Neural cell (in vitro differentiated cells): Measurements from ENCODE around the gene MPP1. TPM values are rescaled to one million over a fixed set of nuclear protein-coding genes. Genes with fewer than 3 reads are reported as not detected.

ENCODE experiments used
- H2AFZ ChIP-seq: fragments of 200-600, 300-800 bp; sonication (generic), shearing (Covaris generic); 2 replicates; pipeline ENCODE4 v1.6.0; 2014; ENCODE audit warnings: low read depth, mild to moderate bottlenecking, antibody characterized with exemption, low read length, moderate library complexity
- H3F3A ChIP-seq: fragments of 200-600 bp; shearing (Covaris generic); 2 replicates; pipeline ENCODE4 v1.6.1; 2016; ENCODE audit warnings: mild to moderate bottlenecking, moderate library complexity, mixed read lengths, antibody characterized with exemption, low read length; ENCODE audit not compliant: insufficient read depth, poor library complexity, severe bottlenecking
- H3K27ac ChIP-seq: fragments of 200-600, 300-800 bp; sonication (generic), shearing (Covaris generic); 2 replicates; pipeline ENCODE4 v1.5.1; 2014; ENCODE audit warnings: mild to moderate bottlenecking, low read length, moderate library complexity
- H3K27me3 ChIP-seq: fragments of 300-800, 200-600 bp; sonication (generic), shearing (Covaris generic); 2 replicates; pipeline ENCODE4 v1.6.0; 2014; ENCODE audit warnings: mild to moderate bottlenecking, low read depth, low read length, moderate library complexity; ENCODE audit not compliant: insufficient read depth
- H3K36me3 ChIP-seq: fragments of 300-800, 200-600 bp; sonication (generic), shearing (Covaris generic); 2 replicates; pipeline ENCODE4 v1.5.1; 2014; ENCODE audit warnings: mild to moderate bottlenecking, antibody characterized with exemption, low read length, moderate library complexity; ENCODE audit not compliant: insufficient read depth
- H3K4me2 ChIP-seq: fragments of 300-800, 200-600 bp; sonication (generic), shearing (Covaris generic); 2 replicates; pipeline ENCODE4 v1.6.0; 2014; ENCODE audit warnings: mild to moderate bottlenecking, low read length
- H3K4me3 ChIP-seq: fragments of 300-800, 200-600 bp; sonication (generic), shearing (Covaris generic); 2 replicates; pipeline ENCODE4 v1.5.1; 2014; ENCODE audit warnings: mild to moderate bottlenecking, low read length, moderate library complexity
- H3K79me2 ChIP-seq: fragments of 200-600 bp; shearing (Covaris generic); replicated peaks from 2 replicates; pipeline ENCODE4 v1.6.0; 2014; ENCODE audit warnings: mild to moderate bottlenecking, low read length, moderate library complexity; ENCODE audit not compliant: insufficient read depth
- H3K9ac ChIP-seq: fragments of 300-800, 200-600 bp; sonication (generic), shearing (Covaris generic); 2 replicates; pipeline ENCODE4 v1.6.1; 2016; ENCODE audit warnings: mild to moderate bottlenecking, low read length, mixed read lengths
- H3K9me2 ChIP-seq: fragments of 200-600 bp; shearing (Covaris generic); 2 replicates; pipeline ENCODE4 v1.6.1; 2016; ENCODE audit warnings: mild to moderate bottlenecking, low read length, mixed read lengths; ENCODE audit not compliant: insufficient read depth
- H3K9me3 ChIP-seq: fragments of 200-600, 300-800 bp; sonication (generic), shearing (Covaris generic); 2 replicates; pipeline ENCODE4 v1.6.1; 2016; ENCODE audit warnings: mild to moderate bottlenecking, mixed run types, low read length, moderate library complexity, mixed read lengths
- H4K20me1 ChIP-seq: fragments of 200-600 bp; shearing (Covaris generic); 2 replicates; pipeline ENCODE4 v1.6.1; 2016; ENCODE audit warnings: mild to moderate bottlenecking, mixed run types; ENCODE audit not compliant: insufficient read depth
- EP300 ChIP-seq: fragments of 450-650 bp; conservative IDR thresholded peaks from 2 replicates; pipeline ENCODE4 v1.6.1; 2014; ENCODE audit warnings: antibody characterized with exemption, mild to moderate bottlenecking, moderate library complexity; ENCODE audit not compliant: poor library complexity, severe bottlenecking
- EZH2 ChIP-seq: fragments of 200-600, 300-800 bp; shearing (Covaris generic), sonication (generic); IDR thresholded peaks from 2 replicates; pipeline ENCODE4 v1.6.1; 2014; ENCODE audit warnings: antibody characterized with exemption, low read length, borderline replicate concordance, mild to moderate bottlenecking; ENCODE audit not compliant: insufficient read depth, poor library complexity, severe bottlenecking
- MXI1 ChIP-seq: fragments of 450-650 bp; conservative IDR thresholded peaks from 2 replicates; pipeline ENCODE4 v1.6.1; 2014; ENCODE audit warnings: antibody characterized with exemption, mild to moderate bottlenecking; ENCODE audit not compliant: poor library complexity, severe bottlenecking
- POLR2AphosphoS5 ChIP-seq: IDR thresholded peaks from 2 replicates; pipeline ENCODE4 v1.6.1; 2012
- RAD21 ChIP-seq: fragments of 450-650 bp; conservative IDR thresholded peaks from 2 replicates; pipeline ENCODE4 v1.6.1; 2014; ENCODE audit warnings: antibody characterized with exemption, mild to moderate bottlenecking, moderate library complexity
- SMC3 ChIP-seq: fragments of 450-650 bp; conservative IDR thresholded peaks from 2 replicates; pipeline ENCODE4 v1.6.1; 2014; ENCODE audit warnings: antibody characterized with exemption, mild to moderate bottlenecking, moderate library complexity; ENCODE audit not compliant: poor library complexity
- TAF1 ChIP-seq: IDR thresholded peaks from 2 replicates; pipeline ENCODE4 v1.6.1; 2012; ENCODE audit warnings: low read depth
- polyA plus RNA-seq: library from polyadenylated mRNA; depleted of rRNA; stranded (reverse); fragments of >200 nt; gene quantifications from 2 replicates; pipeline ENCODE4 v1.2.3, GENCODE V29; 2014
- TF ChIP-seq, protein P1 (sequence below): IDR thresholded peaks from 2 replicates; pipeline ENCODE4 v1.6.1; 2012; ENCODE audit warnings: borderline replicate concordance
- TF ChIP-seq, protein P2 (sequence below): fragments of 450-650 bp; IDR thresholded peaks from 2 replicates; pipeline ENCODE4 v1.5.1; 2014; ENCODE audit warnings: antibody characterized with exemption, mild to moderate bottlenecking, moderate library complexity; ENCODE audit not compliant: poor library complexity, severe bottlenecking

Gene MPP1
- polyA plus RNA-seq, 1 donor from 2014 or later: 17.5 TPM

DNA sequence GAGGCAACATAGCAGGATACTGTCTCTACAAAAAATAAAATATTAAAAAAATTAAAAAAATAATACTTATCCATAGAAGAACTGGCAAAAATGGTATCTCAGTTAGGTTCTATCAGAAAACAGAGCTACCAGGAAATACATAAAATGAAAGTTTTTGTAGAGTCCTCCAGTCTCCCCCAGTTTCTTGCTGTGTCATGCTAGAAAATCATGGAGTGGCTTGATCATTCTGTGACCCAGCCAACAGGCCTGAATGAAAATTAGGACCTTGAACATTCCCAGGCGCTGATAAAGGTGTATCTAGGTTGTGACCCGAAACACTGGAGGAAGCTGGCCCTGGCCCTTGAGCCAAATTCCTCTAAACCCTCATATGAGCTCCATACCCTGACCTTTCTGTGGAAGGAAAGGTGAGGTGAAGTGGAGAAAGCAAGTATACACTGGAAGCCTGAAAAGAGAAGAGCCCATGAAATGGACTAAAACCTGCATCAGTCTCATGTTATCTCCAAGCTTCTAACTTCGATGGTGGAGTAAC lies 28.5 kb upstream of the MPP1 start:
- H3K9ac ChIP-seq: no peak overlapping the region
- H3K9me3 ChIP-seq: no peaks in the 10 kb centered on the region
- H3F3A ChIP-seq: no peaks in the 10 kb centered on the region
- TF ChIP-seq MXI1 (no peak), TAF1 (no peak), POLR2AphosphoS5 (no peak), EP300 (no peak), RAD21 (no peak), SMC3 (no peak), EZH2 (no peak)
- TF ChIP-seq, protein P1, sequence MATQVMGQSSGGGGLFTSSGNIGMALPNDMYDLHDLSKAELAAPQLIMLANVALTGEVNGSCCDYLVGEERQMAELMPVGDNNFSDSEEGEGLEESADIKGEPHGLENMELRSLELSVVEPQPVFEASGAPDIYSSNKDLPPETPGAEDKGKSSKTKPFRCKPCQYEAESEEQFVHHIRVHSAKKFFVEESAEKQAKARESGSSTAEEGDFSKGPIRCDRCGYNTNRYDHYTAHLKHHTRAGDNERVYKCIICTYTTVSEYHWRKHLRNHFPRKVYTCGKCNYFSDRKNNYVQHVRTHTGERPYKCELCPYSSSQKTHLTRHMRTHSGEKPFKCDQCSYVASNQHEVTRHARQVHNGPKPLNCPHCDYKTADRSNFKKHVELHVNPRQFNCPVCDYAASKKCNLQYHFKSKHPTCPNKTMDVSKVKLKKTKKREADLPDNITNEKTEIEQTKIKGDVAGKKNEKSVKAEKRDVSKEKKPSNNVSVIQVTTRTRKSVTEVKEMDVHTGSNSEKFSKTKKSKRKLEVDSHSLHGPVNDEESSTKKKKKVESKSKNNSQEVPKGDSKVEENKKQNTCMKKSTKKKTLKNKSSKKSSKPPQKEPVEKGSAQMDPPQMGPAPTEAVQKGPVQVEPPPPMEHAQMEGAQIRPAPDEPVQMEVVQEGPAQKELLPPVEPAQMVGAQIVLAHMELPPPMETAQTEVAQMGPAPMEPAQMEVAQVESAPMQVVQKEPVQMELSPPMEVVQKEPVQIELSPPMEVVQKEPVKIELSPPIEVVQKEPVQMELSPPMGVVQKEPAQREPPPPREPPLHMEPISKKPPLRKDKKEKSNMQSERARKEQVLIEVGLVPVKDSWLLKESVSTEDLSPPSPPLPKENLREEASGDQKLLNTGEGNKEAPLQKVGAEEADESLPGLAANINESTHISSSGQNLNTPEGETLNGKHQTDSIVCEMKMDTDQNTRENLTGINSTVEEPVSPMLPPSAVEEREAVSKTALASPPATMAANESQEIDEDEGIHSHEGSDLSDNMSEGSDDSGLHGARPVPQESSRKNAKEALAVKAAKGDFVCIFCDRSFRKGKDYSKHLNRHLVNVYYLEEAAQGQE: no peak
- TF ChIP-seq, protein P2, sequence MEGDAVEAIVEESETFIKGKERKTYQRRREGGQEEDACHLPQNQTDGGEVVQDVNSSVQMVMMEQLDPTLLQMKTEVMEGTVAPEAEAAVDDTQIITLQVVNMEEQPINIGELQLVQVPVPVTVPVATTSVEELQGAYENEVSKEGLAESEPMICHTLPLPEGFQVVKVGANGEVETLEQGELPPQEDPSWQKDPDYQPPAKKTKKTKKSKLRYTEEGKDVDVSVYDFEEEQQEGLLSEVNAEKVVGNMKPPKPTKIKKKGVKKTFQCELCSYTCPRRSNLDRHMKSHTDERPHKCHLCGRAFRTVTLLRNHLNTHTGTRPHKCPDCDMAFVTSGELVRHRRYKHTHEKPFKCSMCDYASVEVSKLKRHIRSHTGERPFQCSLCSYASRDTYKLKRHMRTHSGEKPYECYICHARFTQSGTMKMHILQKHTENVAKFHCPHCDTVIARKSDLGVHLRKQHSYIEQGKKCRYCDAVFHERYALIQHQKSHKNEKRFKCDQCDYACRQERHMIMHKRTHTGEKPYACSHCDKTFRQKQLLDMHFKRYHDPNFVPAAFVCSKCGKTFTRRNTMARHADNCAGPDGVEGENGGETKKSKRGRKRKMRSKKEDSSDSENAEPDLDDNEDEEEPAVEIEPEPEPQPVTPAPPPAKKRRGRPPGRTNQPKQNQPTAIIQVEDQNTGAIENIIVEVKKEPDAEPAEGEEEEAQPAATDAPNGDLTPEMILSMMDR: no peak
- no peaks in the 10 kb centered on the region for H3K27me3 ChIP-seq
- H3K4me2 ChIP-seq: no peak overlapping the region
- no peaks in the 10 kb centered on the region for H3K36me3 ChIP-seq
- H3K4me3 ChIP-seq: no peak overlapping the region
- no peak overlapping the region for H2AFZ ChIP-seq
- H3K9me2 ChIP-seq: no peaks in the 10 kb centered on the region
- no peaks in the 10 kb centered on the region for H4K20me1 ChIP-seq
- H3K27ac ChIP-seq: no peak overlapping the region
- no peaks in the 10 kb centered on the region for H3K79me2 ChIP-seq

DNA sequence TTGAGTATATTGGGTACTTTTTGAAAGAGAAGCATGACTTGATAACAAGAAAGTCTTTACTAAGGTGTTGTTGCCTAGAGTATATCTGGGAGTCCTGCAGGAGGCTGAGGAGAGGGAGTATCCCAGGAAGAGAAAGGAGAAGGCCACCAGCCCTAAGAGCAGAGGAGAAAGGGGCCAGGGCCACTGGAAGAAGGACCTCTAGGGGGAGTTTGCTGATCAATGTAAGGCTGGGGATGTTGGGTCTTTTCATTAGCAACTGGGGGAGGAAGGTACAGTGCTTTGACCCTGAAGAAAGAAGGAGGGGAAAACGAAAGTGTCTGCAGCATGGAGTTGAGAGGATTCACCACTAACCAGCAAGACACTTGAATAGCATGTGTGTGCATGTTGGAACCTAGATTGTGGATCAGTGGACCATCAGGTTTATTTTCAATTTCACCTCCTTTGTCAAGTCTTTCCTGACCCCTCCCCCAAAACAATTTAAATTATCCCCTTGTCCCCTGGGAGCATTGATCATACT lies 24.7 kb upstream of the MPP1 start:
- H3K4me2 ChIP-seq: no peak overlapping the region
- no peaks in the 10 kb centered on the region for H4K20me1 ChIP-seq
- no peak overlapping the region for H3K4me3 ChIP-seq
- no peaks in the 10 kb centered on the region for H3K9me2 ChIP-seq
- no peaks in the 10 kb centered on the region for H3K36me3 ChIP-seq
- no peak overlapping the region for H3K9ac ChIP-seq
- H3K27ac ChIP-seq: no peak overlapping the region
- H3K27me3 ChIP-seq: no peaks in the 10 kb centered on the region
- H3F3A ChIP-seq: no peaks in the 10 kb centered on the region
- no peaks in the 10 kb centered on the region for H3K79me2 ChIP-seq
- TF ChIP-seq TAF1 (no peak), SMC3 (no peak), RAD21 (no peak), POLR2AphosphoS5 (no peak), EP300 (no peak), EZH2 (no peak), MXI1 (no peak)
- TF ChIP-seq, protein P1: no peak
- TF ChIP-seq, protein P2: no peak
- no peak overlapping the region for H2AFZ ChIP-seq
- no peaks in the 10 kb centered on the region for H3K9me3 ChIP-seq
